ENCODE measurements around the gene LLGL2. TPM values are rescaled to one million over a fixed set of nuclear protein-coding genes. Genes with fewer than 3 reads are reported as not detected.

The LLGL2 gene
- total RNA-seq, 1 donor from 2014 or later: 34.4 TPM

DNA sequence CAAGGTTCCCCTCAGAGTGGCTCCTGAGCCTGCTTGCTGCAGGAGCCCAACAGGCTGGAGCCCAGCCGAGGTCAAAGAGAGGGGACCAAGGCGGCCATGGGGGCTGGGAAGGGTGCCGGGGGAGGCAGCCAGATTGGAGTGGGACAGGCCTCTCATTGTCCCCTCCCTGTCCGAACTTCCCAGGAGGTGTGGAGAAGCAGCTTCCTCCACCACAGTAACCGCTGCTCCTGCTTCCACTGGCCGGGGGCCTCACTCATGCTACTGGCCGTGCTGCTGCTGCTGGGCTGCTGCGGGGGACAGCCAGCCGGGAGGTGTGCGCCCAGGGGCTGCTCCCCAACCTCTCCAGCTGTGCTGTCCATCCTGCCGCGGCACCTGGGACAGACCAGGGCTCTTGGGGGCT lies 39.8 kb upstream of the LLGL2 start:
- Mint-ChIP-seq H3K36me3 (ENCODE audit: low read depth, unreplicated experiment) (peaks cover 14% of the 10 kb centered on the region), H3K9me3 (ENCODE audit: unreplicated experiment) (no peaks in the 10 kb centered on the region), H3K4me1 (ENCODE audit: unreplicated experiment) (peaks cover 41% of the 10 kb centered on the region), H3K4me3 (ENCODE audit: unreplicated experiment) (no peak overlapping the region), H3K27me3 (ENCODE audit: unreplicated experiment) (peaks cover 21% of the 10 kb centered on the region), H3K27ac (ENCODE audit: unreplicated experiment) (no peak overlapping the region)
- DNase-seq (ENCODE audit: low spot score): no peak
- no peak for TF ChIP-seq CTCF (IDR thresholded peaks at IDR 0.05; ENCODE audit: unreplicated experiment)

- DNase-seq (ENCODE audit: low spot score): no peak
- peaks cover 22% of the 10 kb centered on the region for H3K27me3 Mint-ChIP-seq (ENCODE audit: unreplicated experiment)
- no peak overlapping the region for H3K27ac Mint-ChIP-seq (ENCODE audit: unreplicated experiment)
- H3K9me3 Mint-ChIP-seq (ENCODE audit: unreplicated experiment): no peaks in the 10 kb centered on the region
- peaks cover 40% of the 10 kb centered on the region for H3K4me1 Mint-ChIP-seq (ENCODE audit: unreplicated experiment)
- TF ChIP-seq CTCF (IDR thresholded peaks at IDR 0.05; ENCODE audit: unreplicated experiment): no peak
- peaks cover 14% of the 10 kb centered on the region for H3K36me3 Mint-ChIP-seq (ENCODE audit: low read depth, unreplicated experiment)
- peak overlapping the region; percentile 42 for H3K4me3 Mint-ChIP-seq (ENCODE audit: unreplicated experiment)
These were observed 39.3 kb upstream of the LLGL2 start for GRCh38 chr17:75486151-75486550.

DNA sequence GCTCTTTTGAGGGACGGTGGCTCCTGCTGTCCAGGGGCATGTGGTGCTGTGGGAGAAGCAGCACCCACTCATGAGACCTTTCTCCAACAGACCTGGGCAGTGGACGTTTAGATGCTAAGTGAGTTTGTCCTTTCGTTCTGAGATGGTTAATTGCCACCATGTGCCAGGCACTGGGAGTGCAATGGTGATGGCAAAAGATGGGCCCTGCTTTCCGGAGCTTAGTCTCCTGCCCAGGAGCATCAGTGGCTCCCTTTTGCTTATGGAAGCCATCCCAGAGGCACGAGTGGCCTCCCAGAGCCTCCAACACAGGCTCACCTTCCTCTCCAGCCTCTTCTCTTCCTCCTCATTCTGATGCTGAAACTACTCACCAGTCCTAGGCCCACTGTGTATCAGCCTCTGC lies 38.5 kb upstream of the LLGL2 start:
- peaks cover 14% of the 10 kb centered on the region for H3K36me3 Mint-ChIP-seq (ENCODE audit: low read depth, unreplicated experiment)
- DNase-seq (ENCODE audit: low spot score): no peak
- no peaks in the 10 kb centered on the region for H3K9me3 Mint-ChIP-seq (ENCODE audit: unreplicated experiment)
- peaks cover 22% of the 10 kb centered on the region for H3K27me3 Mint-ChIP-seq (ENCODE audit: unreplicated experiment)
- no peak for TF ChIP-seq CTCF (IDR thresholded peaks at IDR 0.05; ENCODE audit: unreplicated experiment)
- H3K27ac Mint-ChIP-seq (ENCODE audit: unreplicated experiment): peak overlapping the region; percentile 72
- H3K4me1 Mint-ChIP-seq (ENCODE audit: unreplicated experiment): peaks cover 42% of the 10 kb centered on the region
- H3K4me3 Mint-ChIP-seq (ENCODE audit: unreplicated experiment): peak overlapping the region; percentile 70

- H3K9me3 Mint-ChIP-seq (ENCODE audit: unreplicated experiment): no peaks in the 10 kb centered on the region
- peaks cover 14% of the 10 kb centered on the region for H3K36me3 Mint-ChIP-seq (ENCODE audit: low read depth, unreplicated experiment)
- H3K4me3 Mint-ChIP-seq (ENCODE audit: unreplicated experiment): peak overlapping the region; percentile 70
- peaks cover 42% of the 10 kb centered on the region for H3K4me1 Mint-ChIP-seq (ENCODE audit: unreplicated experiment)
- H3K27ac Mint-ChIP-seq (ENCODE audit: unreplicated experiment): peak overlapping the region; percentile 72
- no peak for TF ChIP-seq CTCF (IDR thresholded peaks at IDR 0.05; ENCODE audit: unreplicated experiment)
- no peak for DNase-seq (ENCODE audit: low spot score)
- H3K27me3 Mint-ChIP-seq (ENCODE audit: unreplicated experiment): peaks cover 22% of the 10 kb centered on the region
These were observed 38.0 kb upstream of the LLGL2 start for GRCh38 chr17:75487351-75488070.

GRCh38 chr17:75488693-75489510 lies 36.6 kb upstream of the LLGL2 start:
- peak overlapping the region; percentile 24 for H3K27ac Mint-ChIP-seq (ENCODE audit: unreplicated experiment)
- no peaks in the 10 kb centered on the region for H3K9me3 Mint-ChIP-seq (ENCODE audit: unreplicated experiment)

More at GRCh38 chr17:75488693-75489510, 36.6 kb upstream of the LLGL2 start:
- H3K36me3 Mint-ChIP-seq (ENCODE audit: low read depth, unreplicated experiment): peaks cover 14% of the 10 kb centered on the region
- no peak for DNase-seq (ENCODE audit: low spot score)
- H3K4me3 Mint-ChIP-seq (ENCODE audit: unreplicated experiment): no peak overlapping the region
- H3K4me1 Mint-ChIP-seq (ENCODE audit: unreplicated experiment): peaks cover 42% of the 10 kb centered on the region
- peaks cover 20% of the 10 kb centered on the region for H3K27me3 Mint-ChIP-seq (ENCODE audit: unreplicated experiment)
- no peak for TF ChIP-seq CTCF (IDR thresholded peaks at IDR 0.05; ENCODE audit: unreplicated experiment)

All from endothelial cell (in vitro differentiated cells).